Gastroesophageal sphincter (tissue), 4 donors: ENCODE data around the gene IDUA. TPM values are rescaled to one million over a fixed set of nuclear protein-coding genes. Genes with fewer than 3 reads are reported as not detected.
A peak's percentile ranks its signal among the peaks of the same experiment; 100 is the strongest.
"Not testable (repeated sequence)": the region's sequence is repeated elsewhere in the genome, so short reads cannot be mapped to it uniquely, and the experiment has no call there.

Experiments used
- ATAC-seq: fragments of 150-250 bp; one replicate; pipeline ENCODE4 v1.9.1; 2016; ENCODE audit warnings: mild to moderate bottlenecking, moderate library complexity
- H3K27ac ChIP-seq, 4 donors: fragments of 200-600 bp; sonication (generic) in 3 of 4; 1 replicate in 3 of 4; 2 replicates in 1 of 4; pipeline ENCODE4 v1.5.1; 2016 to 2019
- H3K27me3 ChIP-seq: fragments of 200-600 bp; sonication (generic); one replicate; pipeline ENCODE4 v1.5.1; 2019
- H3K36me3 ChIP-seq, 2 donors: fragments of 200-600 bp; sonication (generic); one replicate each; pipeline ENCODE4 v1.5.1; 2019; ENCODE audit warnings: control low read depth in 1 of 2
- H3K4me1 ChIP-seq, 3 donors: fragments of 200-600 bp; sonication (generic); 1 replicate in 2 of 3; 2 replicates in 1 of 3; pipeline ENCODE4 v1.5.1; 2016 to 2019; ENCODE audit warnings: control low read depth in 2 of 3
- H3K4me3 ChIP-seq, 2 donors: fragments of 200-600 bp; sonication (generic); one replicate each; pipeline ENCODE4 v1.5.1; 2019; ENCODE audit warnings: mild to moderate bottlenecking in 1 of 2, moderate library complexity in 1 of 2
- H3K9me3 ChIP-seq, 3 donors: fragments of 200-600 bp; sonication (generic); one replicate each; pipeline ENCODE4 v1.5.1; 2017 to 2019; ENCODE audit warnings: control low read depth in 2 of 3
- CTCF ChIP-seq, 4 experiments: fragments of 200-600 bp in 2 of 4; fragments of 450-650 bp in 2 of 4; sonication (generic) in 1 of 4; IDR thresholded peaks; one replicate each; pipeline ENCODE4 v1.5.1; 2017 to 2019; ENCODE audit warnings: antibody characterized with exemption in 4 of 4, mild to moderate bottlenecking in 2 of 4, moderate library complexity in 2 of 4
- EP300 ChIP-seq: sonication (generic); formaldehyde crosslinking; IDR thresholded peaks from one replicate; pipeline ENCODE4 v1.6.1; 2017; ENCODE audit warnings: antibody characterized with exemption, mild to moderate bottlenecking
- POLR2A ChIP-seq, 2 donors: fragments of 450-650 bp; IDR thresholded peaks; one replicate each; pipeline ENCODE4 v1.6.1; 2017; ENCODE audit warnings: antibody characterized with exemption in 2 of 2, mild to moderate bottlenecking in 2 of 2, moderate library complexity in 1 of 2
- POLR2AphosphoS5 ChIP-seq: sonication (generic); formaldehyde crosslinking; IDR thresholded peaks from one replicate; pipeline ENCODE4 v1.6.1; 2017; ENCODE audit warnings: antibody characterized with exemption
- WGBS, 2 donors: methylation state at CpG; one replicate each; pipeline ENCODE4 v1.1.5; 2018; ENCODE audit warnings: low coverage in 1 of 2; 5-methylcytosine and 5-hydroxymethylcytosine counted together
- total RNA-seq, 4 donors: library from RNA; depleted of rRNA; stranded (reverse); fragments of >200 nt; gene quantifications; one replicate each; pipeline ENCODE4 v1.1.0, GENCODE V29; 2016

Gene IDUA
- total RNA-seq, 4 donors from 2014 or later = 4.6 to 15.1 (median 12.2) TPM

GRCh38 chr4:1043651-1044468 lies 57.0 kb downstream of the IDUA start:
- Histone ChIP-seq H3K27me3 (peaks cover 76% of the 10 kb centered on the region), H3K4me1 (peaks cover 0 to 77% (median 40%) of the 10 kb centered on the region in 3 donors), H3K27ac (peak overlapping the region in 3 of 4 donors; percentile 36 to 60 (median 52)), H3K9me3 (no peaks in the 10 kb centered on the region), H3K36me3 (no peaks in the 10 kb centered on the region), H3K4me3 (peak overlapping the region in 1 of 2 donors; percentile 21)
- TF ChIP-seq EP300 (no peak), POLR2AphosphoS5 (peak; percentile 95)
- WGBS, 2 donors = 22% methylated on average over 11 of the region's 36 CpGs; no CpG with 5 or more reads in 1 of the 2 donors
- ATAC-seq = peak; percentile 92

GRCh38 chr4:1044469-1045192 lies 57.8 kb downstream of the IDUA start:
- Histone ChIP-seq H3K4me1 (peaks cover 0 to 69% (median 35%) of the 10 kb centered on the region in 3 donors), H3K36me3 (no peaks in the 10 kb centered on the region), H3K27me3 (peaks cover 83% of the 10 kb centered on the region), H3K4me3 (no peak overlapping the region), H3K9me3 (no peaks in the 10 kb centered on the region), H3K27ac (peak overlapping the region in 2 of 4 donors; percentile 52 to 60)
- 100% methylated on average over 1 of the region's 12 CpGs; no CpG with 5 or more reads in 1 of the 2 donors for WGBS, 2 donors
- no peak for ATAC-seq
- TF ChIP-seq POLR2AphosphoS5 = no peak
- no peak for TF ChIP-seq POLR2A (IDR thresholded peaks at IDR 0.05)
- no peak for TF ChIP-seq CTCF (IDR thresholded peaks at IDR 0.05)
- TF ChIP-seq EP300 = no peak

- Histone ChIP-seq H3K27me3 (peaks cover 83% of the 10 kb centered on the region), H3K36me3 (no peaks in the 10 kb centered on the region), H3K9me3 (no peaks in the 10 kb centered on the region), H3K27ac (no peak overlapping the region), H3K4me1 (peaks cover 0 to 64% (median 30%) of the 10 kb centered on the region in 3 donors), H3K4me3 (no peak overlapping the region)
- ATAC-seq = no peak
- TF ChIP-seq POLR2A (IDR thresholded peaks at IDR 0.05) (no peak), POLR2AphosphoS5 (no peak), EP300 (no peak), CTCF (IDR thresholded peaks at IDR 0.05) (no peak)
- WGBS, 2 donors = 40% methylated on average over 1 of the region's 14 CpGs; no CpG with 5 or more reads in 1 of the 2 donors
These were observed 58.4 kb downstream of the IDUA start for GRCh38 chr4:1045193-1045594.

GRCh38 chr4:1045595-1046201 lies 58.9 kb downstream of the IDUA start:
- ATAC-seq = no peak
- TF ChIP-seq CTCF (IDR thresholded peaks at IDR 0.05) (no peak), POLR2A (IDR thresholded peaks at IDR 0.05) (no peak), POLR2AphosphoS5 (no peak), EP300 (no peak)
- no peak overlapping the region for H3K27ac ChIP-seq
- WGBS, 2 donors = 84% methylated on average over 12 of the region's 36 CpGs; no CpG with 5 or more reads in 1 of the 2 donors
- peaks cover 0 to 59% (median 30%) of the 10 kb centered on the region in 3 donors for H3K4me1 ChIP-seq
- H3K9me3 ChIP-seq = no peaks in the 10 kb centered on the region
- no peak overlapping the region for H3K4me3 ChIP-seq
- H3K36me3 ChIP-seq = no peaks in the 10 kb centered on the region
- peaks cover 83% of the 10 kb centered on the region for H3K27me3 ChIP-seq

GRCh38 chr4:1046581-1047011 lies 59.8 kb downstream of the IDUA start:
- peaks cover 83% of the 10 kb centered on the region for H3K27me3 ChIP-seq
- peak overlapping the region in 1 of 2 donors; percentile 23 for H3K4me3 ChIP-seq
- ATAC-seq = peak; percentile 27
- H3K4me1 ChIP-seq = peaks cover 0 to 50% (median 24%) of the 10 kb centered on the region in 3 donors
- H3K27ac ChIP-seq = peak overlapping the region in 2 of 4 donors; percentile 35 to 67
- H3K36me3 ChIP-seq, H3K9me3 ChIP-seq: not testable (repeated sequence)
- 0 to 16% methylated on average over 8 to 12 of the region's 29 CpGs for WGBS, 2 donors
